HepG2 (cell line): ENCODE data around the gene POLR1G. TPM values are rescaled to one million over a fixed set of nuclear protein-coding genes. Genes with fewer than 3 reads are reported as not detected.

Source experiments
- ARID5B ChIP-seq: IDR thresholded peaks from 2 replicates; pipeline ENCODE4 v1.4.0; 2020; ENCODE audit warnings: mild to moderate bottlenecking, missing genetic modification reagents
- CHD2 ChIP-seq: IDR thresholded peaks from 2 replicates; pipeline ENCODE4 v1.6.1; 2011; ENCODE audit warnings: low read depth, low read length, improper control_type of control experiment
- FOXO1 ChIP-seq: sonication (generic); formaldehyde crosslinking; IDR thresholded peaks from 2 replicates; pipeline ENCODE4 v1.4.0; 2020; ENCODE audit warnings: missing genetic modification reagents
- HNF1B ChIP-seq: sonication (generic); formaldehyde crosslinking; IDR thresholded peaks from 2 replicates; pipeline ENCODE4 v1.5.1; 2020; ENCODE audit warnings: mild to moderate bottlenecking, moderate library complexity, missing genetic modification reagents
- HOXA3 ChIP-seq: sonication (generic); formaldehyde crosslinking; IDR thresholded peaks from 2 replicates; pipeline ENCODE4 v1.5.0; 2020; ENCODE audit warnings: missing genetic modification reagents
- NR2F6 ChIP-seq, 2 experiments: IDR thresholded peaks; 2 replicates each; pipeline ENCODE4 v1.6.1; 2016; ENCODE audit warnings: antibody characterized with exemption in 1 of 2, mild to moderate bottlenecking in 1 of 2
- SALL1 ChIP-seq: sonication (generic); formaldehyde crosslinking; IDR thresholded peaks from 2 replicates; pipeline ENCODE4 v1.8.0; 2022; ENCODE audit warnings: mild to moderate bottlenecking, missing genetic modification reagents
- SKI ChIP-seq: fragments of 450-650 bp; IDR thresholded peaks from one replicate; pipeline ENCODE4 v1.6.1; 2018; ENCODE audit warnings: mild to moderate bottlenecking; ENCODE audit not compliant: partially characterized antibody
- SNAPC2 ChIP-seq: sonication (generic); formaldehyde crosslinking; IDR thresholded peaks from 2 replicates; pipeline ENCODE4 v1.8.1; 2022; ENCODE audit warnings: mild to moderate bottlenecking, missing genetic modification reagents
- ZBTB46 ChIP-seq: sonication (generic); formaldehyde crosslinking; IDR thresholded peaks from 2 replicates; pipeline ENCODE4 v1.4.0; 2020; ENCODE audit warnings: mild to moderate bottlenecking, missing genetic modification reagents, borderline replicate concordance
- ZBTB8A ChIP-seq: sonication (generic); formaldehyde crosslinking; IDR thresholded peaks from 2 replicates; pipeline ENCODE4 v1.4.0; 2020; ENCODE audit warnings: mild to moderate bottlenecking, low read depth, missing genetic modification reagents, borderline replicate concordance
- ZNF275 ChIP-seq: sonication (generic); formaldehyde crosslinking; IDR thresholded peaks from 2 replicates; pipeline ENCODE4 v1.8.0; 2022; ENCODE audit warnings: missing genetic modification reagents, mild to moderate bottlenecking, inconsistent platforms, borderline replicate concordance
- ZNF674 ChIP-seq: sonication (generic); formaldehyde crosslinking; IDR thresholded peaks from 2 replicates; pipeline ENCODE4 v1.5.0; 2020; ENCODE audit warnings: low read depth, mild to moderate bottlenecking, missing genetic modification reagents
- ZNF687 ChIP-seq: sonication (generic); formaldehyde crosslinking; IDR thresholded peaks from 2 replicates; pipeline ENCODE4 v1.5.1; 2020; ENCODE audit warnings: mild to moderate bottlenecking, missing genetic modification reagents, moderate library complexity
- polyA plus RNA-seq, 8 experiments: library from polyadenylated mRNA; depleted of rRNA in 3 of 8; stranded (reverse) in 7 of 8; unstranded in 1 of 8; fragments of >200 nt; fragmentation: Illumina TruSeq in 4 of 8; extraction: Trizol in 4 of 8; gene quantifications; 2 replicates each; pipeline versions ENCODE4 v1.2.1 to v1.2.3, GENCODE V29; 2011 to 2016; ENCODE audit warnings: low read depth in 4 of 8, missing spikeins in 1 of 8, mixed read lengths in 1 of 8; ENCODE audit not compliant: insufficient read depth in 1 of 8
- total RNA-seq, 5 experiments: library from RNA; depleted of rRNA; stranded (reverse); fragments of >200 nt; fragmentation: Illumina TruSeq; extraction: Trizol; gene quantifications; 2 replicates each; pipeline ENCODE4 v1.2.3, GENCODE V29; 2016; ENCODE audit warnings: low read depth in 1 of 5

Gene POLR1G
- total and polyA plus RNA-seq, 2 of the 13 experiments (the other 11 are each of a cell fraction or from before 2014, with no cell fraction given), result 3.5 to 20.8 TPM

- 0 out of 2 replicates have a peak, but pooled peaks have one; percentile 77 for TF ChIP-seq ZBTB46
- TF ChIP-seq SKI, result peak; percentile 65
- 0 out of 2 replicates have a peak, but pooled peaks have one; percentile 19 for TF ChIP-seq CHD2
- no peak for TF ChIP-seq ZNF275 (CRISPR knock-in tag)
- TF ChIP-seq ARID5B, result peak; percentile 49; the same call in 1 of the 2 replicates
- TF ChIP-seq ZBTB8A, result no peak
- TF ChIP-seq ZNF687 (CRISPR knock-in tag), result peak; percentile 78
- TF ChIP-seq SNAPC2 (CRISPR knock-in tag), result 0 out of 2 replicates have a peak, but pooled peaks have one; percentile 53
- no peak; the same call in 1 of the 2 replicates for TF ChIP-seq NR2F6 (IDR thresholded peaks at IDR 0.05)
- TF ChIP-seq NR2F6 (CRISPR knock-in tag; IDR thresholded peaks at IDR 0.05), result peak; percentile 57
- no peak for TF ChIP-seq ZNF674 (CRISPR knock-in tag)
- peak; percentile 43; the same call in 1 of the 2 replicates for TF ChIP-seq SALL1 (CRISPR knock-in tag)
- TF ChIP-seq FOXO1 (CRISPR knock-in tag), result 0 out of 2 replicates have a peak, but pooled peaks have one; percentile 49
- TF ChIP-seq HOXA3 (CRISPR knock-in tag), result peak; percentile 54; the same call in 1 of the 2 replicates
- no peak for TF ChIP-seq HNF1B (CRISPR knock-in tag)
Observed at GRCh38 chr19:45444318-45445041, 38.0 kb downstream of the POLR1G start (continued).
